Fibroblast of peridontal ligament (primary cell): ENCODE results near the gene ODAD2.

Experiments used
- DNase-seq: peaks from one replicate; pipeline ENCODE4 v3.0.0-alpha.2; 2010; ENCODE audit errors: extremely low read depth

ODAD2 gene

GRCh38 chr10:27774831-27775230 is 224.0 kb downstream of the ODAD2 start:
- DNase-seq: no peak

- peak; percentile 13 for DNase-seq
Observed at GRCh38 chr10:27771231-27771630, 227.6 kb downstream of the ODAD2 start.

- no peak for DNase-seq
Observed at GRCh38 chr10:27770181-27770580, 228.7 kb downstream of the ODAD2 start.
